NCI-H2029 treated with DMSO at 0.1 percent for 48 hours (cell line): ENCODE data around the gene AFG1L.
"Not testable (repeated sequence)": the region's sequence is repeated elsewhere in the genome, so short reads cannot be mapped to it uniquely, and the experiment has no call there.

ENCODE experiments used
- DNase-seq: peaks from one replicate; lab custom pipeline; 2025; lab: John Stamatoyannopoulos, UW

Gene AFG1L

GRCh38 chr6:108288742-108289141 is 6.1 kb upstream of the AFG1L start:
- DNase-seq: no peak

DNA sequence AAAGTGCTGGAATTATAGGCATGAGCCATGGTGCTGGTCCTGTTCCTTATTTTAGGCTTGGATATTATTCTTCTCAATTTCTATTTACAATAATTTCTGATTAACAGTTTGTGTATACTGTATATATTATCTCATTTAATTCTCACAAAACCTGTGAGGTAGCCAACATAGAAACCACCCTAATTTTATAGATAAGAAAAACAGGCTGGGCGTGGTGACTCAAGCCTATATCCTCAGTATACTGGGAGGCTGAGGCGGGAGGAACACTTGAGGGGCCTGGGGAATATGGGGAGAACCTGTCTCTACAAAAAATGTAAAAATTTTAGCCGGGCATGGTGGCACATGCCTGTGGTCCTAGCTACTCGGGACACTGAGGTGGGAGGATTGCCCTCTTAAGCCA is 3.8 kb upstream of the AFG1L start:
- DNase-seq: no peak

- not testable (repeated sequence) for DNase-seq
Measured at GRCh38 chr6:108292561-108292960, 2.3 kb upstream of the AFG1L start.

- DNase-seq: no peak
Measured at GRCh38 chr6:108293527-108294296, 1.1 kb upstream of the AFG1L start.

- DNase-seq: no peak
Measured at GRCh38 chr6:108294297-108294726, 542 bp upstream of the AFG1L start.

- no peak for DNase-seq
Measured at GRCh38 chr6:108295676-108296075, 822 bp downstream of the AFG1L start.

- no peak for DNase-seq
Measured at GRCh38 chr6:108302386-108302785, 7.5 kb downstream of the AFG1L start.

DNA sequence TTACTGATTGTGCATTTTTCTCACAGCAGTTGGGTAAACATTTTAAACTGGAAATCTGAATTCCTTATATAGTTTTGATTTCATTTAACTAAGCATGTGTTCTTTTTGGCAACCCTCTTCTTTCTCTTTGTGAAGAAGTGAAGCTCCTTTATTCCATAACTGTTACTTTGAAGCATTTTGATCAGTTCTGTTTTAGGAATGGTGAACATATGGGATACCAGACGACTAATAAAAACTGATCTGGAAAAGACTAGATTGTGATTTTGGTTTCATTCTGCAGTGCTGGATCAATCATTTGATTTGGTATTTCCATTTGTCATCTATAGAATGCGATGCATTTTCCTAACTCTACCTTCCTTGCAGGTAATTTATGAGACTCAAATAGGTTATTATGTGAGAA is 9.8 kb downstream of the AFG1L start:
- no peak for DNase-seq

DNA sequence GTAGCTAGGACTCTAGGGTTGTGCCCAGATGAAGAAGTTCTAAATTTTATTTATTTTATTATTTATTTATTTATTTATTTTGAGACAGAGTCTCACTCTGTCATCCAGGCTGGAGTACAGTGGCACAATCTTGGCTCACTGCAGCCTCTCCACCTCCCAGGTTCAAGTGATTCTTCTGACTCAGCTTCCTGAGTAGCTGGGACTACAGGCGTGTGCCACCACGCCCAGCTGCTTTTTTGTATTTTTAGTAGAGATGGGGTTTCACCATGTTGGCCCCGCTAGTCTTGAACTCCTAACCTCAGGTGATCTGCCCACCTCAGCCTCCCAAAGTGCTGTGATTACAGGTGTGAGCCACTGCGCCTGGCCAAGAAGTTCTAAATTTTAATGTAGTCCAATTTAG is 13.8 kb downstream of the AFG1L start:
- not testable (repeated sequence) for DNase-seq

GRCh38 chr6:108309844-108310243 is 15.0 kb downstream of the AFG1L start:
- DNase-seq: no peak

- no peak for DNase-seq
Measured at GRCh38 chr6:108312605-108313004, 17.8 kb downstream of the AFG1L start.

DNA sequence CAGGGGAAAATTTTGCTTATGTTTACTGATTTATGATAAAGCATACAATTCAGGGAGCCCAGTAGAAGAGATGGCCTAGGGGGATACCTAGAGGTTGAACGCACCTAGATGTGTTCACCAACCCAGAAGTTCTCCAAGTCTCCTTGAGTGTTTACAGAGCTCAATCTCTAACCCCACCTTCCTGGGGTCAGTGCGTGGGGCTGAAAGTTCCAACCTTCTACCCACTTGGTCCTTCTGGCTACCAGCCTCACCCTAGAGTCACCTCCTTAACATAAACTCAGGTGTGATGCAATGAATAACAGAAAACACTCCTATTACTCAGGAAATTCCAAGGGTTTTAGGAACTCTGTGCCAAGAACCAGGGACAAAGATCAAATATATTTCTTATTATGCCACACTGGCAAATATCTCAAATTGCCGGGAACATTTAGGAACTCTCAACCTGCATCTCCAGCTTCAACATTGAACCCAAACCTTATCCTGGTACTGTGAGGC is 26.4 kb downstream of the AFG1L start:
- no peak for DNase-seq

DNA sequence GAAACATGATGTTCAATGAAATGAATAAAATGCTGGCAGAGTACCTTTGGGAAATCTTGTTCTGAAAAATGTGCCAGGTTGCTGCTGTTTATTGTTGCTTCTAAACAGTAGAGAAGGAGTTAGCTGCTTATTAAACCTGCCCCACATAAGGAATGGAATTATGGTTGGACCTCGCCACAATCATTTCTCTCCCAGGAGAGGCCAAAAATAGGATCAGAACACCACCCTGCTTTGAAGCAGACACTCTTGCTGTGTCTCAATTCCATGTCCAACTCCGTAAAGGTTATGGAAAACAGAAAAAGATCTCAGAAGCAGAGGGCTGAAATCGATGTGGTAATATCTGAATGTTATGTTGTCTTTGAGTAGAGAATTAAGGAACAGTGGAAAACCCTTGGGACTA is 27.9 kb downstream of the AFG1L start:
- no peak for DNase-seq

DNA sequence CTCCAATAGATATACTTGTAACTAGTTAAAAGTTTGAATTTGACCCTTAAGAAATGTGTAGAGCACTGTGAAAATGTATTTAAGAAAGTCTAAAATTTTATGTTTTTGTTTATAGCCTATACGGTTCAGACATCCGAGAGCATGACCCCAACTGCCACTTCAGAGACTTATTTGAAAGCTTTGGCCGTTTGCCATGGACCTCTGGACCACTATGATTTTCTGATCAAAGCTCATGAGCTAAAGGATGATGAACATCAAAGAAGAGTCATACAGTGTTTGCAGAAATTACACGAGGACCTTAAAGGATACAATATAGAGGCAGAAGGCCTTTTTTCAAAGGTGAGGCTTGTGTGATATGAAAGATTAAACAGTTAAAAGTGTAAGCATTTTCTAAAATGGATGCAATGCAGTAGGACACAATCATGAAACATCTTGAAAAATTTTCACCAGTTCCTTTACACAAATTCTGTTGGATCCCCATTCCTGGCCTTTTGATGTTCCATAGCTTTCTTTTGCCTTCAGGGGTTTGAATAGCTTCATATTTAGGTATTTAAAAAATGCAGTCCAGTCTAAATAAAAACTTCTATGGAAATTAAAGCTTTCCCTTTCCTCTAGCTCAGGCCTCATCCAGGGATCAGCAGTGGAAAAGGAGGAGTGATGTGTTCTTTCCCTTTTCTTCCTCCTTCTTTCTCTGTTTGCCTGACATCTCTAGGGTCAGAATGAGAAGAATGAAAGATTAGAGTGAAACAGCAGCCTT is 29.0 kb downstream of the AFG1L start:
- DNase-seq: no peak

DNA sequence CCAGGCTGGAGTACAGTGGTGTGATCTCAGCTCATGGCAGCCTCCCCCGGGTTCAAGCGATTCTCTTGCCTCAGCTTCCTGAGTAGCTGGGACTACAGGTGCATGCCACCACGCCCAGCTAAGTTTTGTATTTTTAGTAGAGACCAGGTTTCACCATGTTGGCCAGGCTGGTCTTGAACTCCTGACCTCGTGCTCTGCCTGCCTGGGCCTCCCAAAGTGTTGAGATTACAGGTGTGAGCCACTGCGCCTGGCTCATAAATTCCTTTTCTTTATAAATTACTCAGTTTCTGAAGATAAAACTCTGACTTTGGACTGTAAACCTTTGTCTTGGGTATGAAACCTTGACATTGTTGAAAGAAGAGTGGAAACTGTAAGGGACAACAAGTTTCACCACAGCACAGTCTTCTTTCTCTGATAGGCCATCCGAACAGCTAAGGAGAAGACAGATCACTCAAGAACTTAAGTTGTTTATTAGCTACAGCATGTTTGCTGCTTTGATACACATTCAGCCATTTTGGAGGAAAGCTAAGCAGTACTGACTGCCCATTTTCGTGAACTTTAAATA is 35.4 kb downstream of the AFG1L start:
- not testable (repeated sequence) for DNase-seq

- DNase-seq: no peak
Measured at GRCh38 chr6:108330806-108331205, 36.0 kb downstream of the AFG1L start.

GRCh38 chr6:108331982-108332381 is 37.1 kb downstream of the AFG1L start:
- DNase-seq: no peak

DNA sequence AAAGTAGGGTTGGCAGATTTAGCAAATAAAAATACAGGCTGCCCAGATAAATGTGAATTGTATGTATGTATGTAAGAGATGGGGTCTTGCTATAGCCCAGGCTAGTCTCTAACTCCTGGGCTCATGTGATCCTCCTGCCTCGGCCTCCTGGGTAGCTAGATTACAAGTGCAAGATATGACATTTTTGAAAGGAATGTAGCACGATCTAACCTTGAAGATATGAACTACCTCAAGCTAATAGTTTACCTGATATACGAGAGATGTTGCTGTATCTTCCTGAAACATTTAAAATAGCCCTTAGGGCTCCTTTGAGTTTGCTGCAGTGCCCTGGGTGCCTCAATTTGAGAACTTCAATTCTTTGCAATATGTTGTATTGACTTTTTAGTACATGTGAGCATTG is 42.1 kb downstream of the AFG1L start:
- DNase-seq: no peak

- DNase-seq: no peak
Measured at GRCh38 chr6:108337721-108338120, 42.9 kb downstream of the AFG1L start.

DNA sequence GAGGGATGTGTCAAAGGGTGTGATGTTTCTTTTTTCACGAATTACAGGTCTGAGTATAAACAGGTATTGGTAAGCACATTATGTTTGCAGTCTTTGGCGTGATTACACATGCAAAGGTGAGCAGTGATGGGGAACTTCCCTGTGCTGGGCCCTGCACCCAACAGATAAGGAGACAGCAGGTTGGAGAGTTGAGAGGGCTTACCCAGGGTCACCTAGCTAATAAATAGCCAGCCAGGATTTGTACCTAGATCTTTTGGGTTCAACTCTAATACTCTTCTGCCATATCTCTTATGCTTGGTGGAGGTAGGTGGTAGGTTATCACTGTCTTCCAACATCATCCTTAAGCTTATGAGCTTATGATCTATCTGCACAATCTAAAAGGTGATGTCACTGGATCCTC is 46.5 kb downstream of the AFG1L start:
- no peak for DNase-seq

- DNase-seq: no peak
Measured at GRCh38 chr6:108343894-108344293, 49.0 kb downstream of the AFG1L start.

DNA sequence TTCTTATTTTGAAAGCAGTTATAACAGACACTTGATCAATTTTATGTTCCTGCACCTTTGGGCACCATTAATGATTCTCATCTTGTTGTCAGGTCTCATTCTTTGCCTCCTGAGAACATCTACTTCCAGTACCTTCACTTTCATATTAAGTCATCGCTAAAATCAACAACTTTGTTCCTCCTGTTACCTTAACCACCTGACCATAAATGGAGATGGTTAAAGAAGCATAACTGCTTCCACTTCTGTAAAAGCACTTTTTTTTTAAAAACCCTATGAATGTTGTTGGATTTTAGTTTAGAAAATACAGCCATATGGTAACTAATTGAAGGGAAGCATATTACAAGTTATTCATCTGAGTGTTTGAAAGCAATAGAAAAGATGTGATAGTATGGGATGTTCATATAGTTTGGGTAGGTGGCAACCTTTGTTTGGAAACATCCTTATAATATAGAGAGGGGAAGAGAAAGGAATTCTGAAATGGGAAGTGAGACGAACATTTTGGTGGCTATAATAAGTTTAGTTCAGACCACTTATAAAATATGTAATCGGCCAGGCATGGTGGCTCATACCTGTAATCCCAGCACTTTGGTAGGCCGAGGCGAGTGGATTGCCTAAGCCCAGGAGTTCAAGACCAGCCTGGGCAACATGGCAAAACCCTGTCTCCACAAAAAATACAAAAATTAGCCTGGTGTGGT is 53.9 kb downstream of the AFG1L start:
- DNase-seq: no peak
